ENCODE results near the gene NPHP4. TPM values are rescaled to one million over a fixed set of nuclear protein-coding genes. Genes with fewer than 3 reads are reported as not detected.
A peak's percentile ranks its signal among the peaks of the same experiment; 100 is the strongest.

The NPHP4 gene
- total RNA-seq, 1 donor, result 8.0 TPM

- no peak overlapping the region for H2AFZ ChIP-seq (ENCODE audit: low read length)
- H3K27ac ChIP-seq (ENCODE audit: low read depth, low read length), result no peak overlapping the region
- no peak overlapping the region for H3K4me2 ChIP-seq (ENCODE audit: insufficient read depth, low read length)
- no peaks in the 10 kb centered on the region for H4K20me1 ChIP-seq (ENCODE audit: insufficient read depth, low read length)
- H3K27me3 ChIP-seq (ENCODE audit: insufficient read depth, low read length), result no peaks in the 10 kb centered on the region
- no peaks in the 10 kb centered on the region for H3K9me3 ChIP-seq (ENCODE audit: low read depth, low read length)
- TF ChIP-seq, protein P1, sequence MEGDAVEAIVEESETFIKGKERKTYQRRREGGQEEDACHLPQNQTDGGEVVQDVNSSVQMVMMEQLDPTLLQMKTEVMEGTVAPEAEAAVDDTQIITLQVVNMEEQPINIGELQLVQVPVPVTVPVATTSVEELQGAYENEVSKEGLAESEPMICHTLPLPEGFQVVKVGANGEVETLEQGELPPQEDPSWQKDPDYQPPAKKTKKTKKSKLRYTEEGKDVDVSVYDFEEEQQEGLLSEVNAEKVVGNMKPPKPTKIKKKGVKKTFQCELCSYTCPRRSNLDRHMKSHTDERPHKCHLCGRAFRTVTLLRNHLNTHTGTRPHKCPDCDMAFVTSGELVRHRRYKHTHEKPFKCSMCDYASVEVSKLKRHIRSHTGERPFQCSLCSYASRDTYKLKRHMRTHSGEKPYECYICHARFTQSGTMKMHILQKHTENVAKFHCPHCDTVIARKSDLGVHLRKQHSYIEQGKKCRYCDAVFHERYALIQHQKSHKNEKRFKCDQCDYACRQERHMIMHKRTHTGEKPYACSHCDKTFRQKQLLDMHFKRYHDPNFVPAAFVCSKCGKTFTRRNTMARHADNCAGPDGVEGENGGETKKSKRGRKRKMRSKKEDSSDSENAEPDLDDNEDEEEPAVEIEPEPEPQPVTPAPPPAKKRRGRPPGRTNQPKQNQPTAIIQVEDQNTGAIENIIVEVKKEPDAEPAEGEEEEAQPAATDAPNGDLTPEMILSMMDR (IDR thresholded peaks at IDR 0.05; ENCODE audit: extremely low read depth, low read depth, low read length), result no peak
- H3K4me1 ChIP-seq (ENCODE audit: insufficient read depth, low read length), result no peaks in the 10 kb centered on the region
- H3K4me3 ChIP-seq (ENCODE audit: insufficient read depth, low read length), result no peak overlapping the region
- H3K79me2 ChIP-seq (ENCODE audit: insufficient read depth, low read length), result no peaks in the 10 kb centered on the region
- H3K36me3 ChIP-seq (ENCODE audit: insufficient read depth, low read length), result peaks cover 5% of the 10 kb centered on the region
- peak; percentile 27 for DNase-seq (ENCODE audit: insufficient read length, low spot score, missing footprints)
These were observed 84.3 kb downstream of the NPHP4 start for GRCh38 chr1:5907966-5908365.

DNA sequence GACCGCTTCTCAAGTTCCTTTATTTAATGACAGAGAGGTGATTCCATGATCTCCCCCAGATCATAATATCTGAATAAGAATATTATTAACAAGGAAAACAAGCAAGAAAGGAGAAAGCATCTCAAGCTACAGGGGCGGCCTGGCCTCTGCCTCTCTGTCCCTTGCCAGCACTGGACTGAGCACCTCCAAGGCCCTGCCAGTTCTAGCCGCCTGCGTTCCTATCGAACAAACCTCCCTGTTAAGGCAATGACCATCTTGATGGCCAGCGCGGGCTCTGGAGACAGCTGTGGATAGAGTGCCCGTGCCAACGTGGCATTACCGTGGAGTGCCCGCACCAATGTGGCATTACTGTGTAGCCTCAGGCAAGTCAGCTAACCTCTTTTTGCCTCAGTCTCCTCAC lies 84.8 kb downstream of the NPHP4 start:
- Histone ChIP-seq H3K4me3 (ENCODE audit: insufficient read depth, low read length) (no peak overlapping the region), H3K79me2 (ENCODE audit: insufficient read depth, low read length) (no peaks in the 10 kb centered on the region), H3K27ac (ENCODE audit: low read depth, low read length) (no peak overlapping the region), H3K36me3 (ENCODE audit: insufficient read depth, low read length) (peaks cover 5% of the 10 kb centered on the region), H3K27me3 (ENCODE audit: insufficient read depth, low read length) (no peaks in the 10 kb centered on the region), H3K4me1 (ENCODE audit: insufficient read depth, low read length) (no peaks in the 10 kb centered on the region), H2AFZ (ENCODE audit: low read length) (no peak overlapping the region), H4K20me1 (ENCODE audit: insufficient read depth, low read length) (peaks cover under 1% of the 10 kb centered on the region), H3K9me3 (ENCODE audit: low read depth, low read length) (no peaks in the 10 kb centered on the region), H3K4me2 (ENCODE audit: insufficient read depth, low read length) (no peak overlapping the region)
- TF ChIP-seq, protein P1 (IDR thresholded peaks at IDR 0.05; ENCODE audit: extremely low read depth, low read depth, low read length), result no peak
- DNase-seq (ENCODE audit: insufficient read length, low spot score, missing footprints), result peak; percentile 45

DNA sequence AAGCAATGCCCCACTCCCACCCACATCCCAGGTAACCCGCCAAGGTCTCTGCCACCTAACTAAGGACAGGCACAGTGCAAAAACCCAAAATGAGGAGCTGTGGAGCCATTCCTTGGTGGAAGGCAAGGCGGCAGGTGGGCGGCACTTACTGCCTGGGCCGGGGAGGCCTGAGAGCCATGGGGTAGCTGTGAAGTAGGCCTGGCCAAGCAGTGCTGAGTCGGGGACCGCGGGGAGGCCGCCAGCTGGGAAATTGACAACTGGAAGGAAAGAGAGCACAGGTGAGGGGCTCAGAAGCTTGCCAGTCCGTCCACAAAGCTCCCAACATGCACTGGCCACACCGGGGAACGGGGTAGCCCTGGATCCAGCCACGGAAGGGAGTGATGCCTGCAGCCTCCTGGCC lies 85.3 kb downstream of the NPHP4 start:
- H3K9me3 ChIP-seq (ENCODE audit: low read depth, low read length), result no peaks in the 10 kb centered on the region
- H3K27ac ChIP-seq (ENCODE audit: low read depth, low read length), result no peak overlapping the region
- DNase-seq (ENCODE audit: insufficient read length, low spot score, missing footprints), result peak; percentile 83
- H3K79me2 ChIP-seq (ENCODE audit: insufficient read depth, low read length), result no peaks in the 10 kb centered on the region
- H3K27me3 ChIP-seq (ENCODE audit: insufficient read depth, low read length), result no peaks in the 10 kb centered on the region
- H3K4me2 ChIP-seq (ENCODE audit: insufficient read depth, low read length), result no peak overlapping the region
- TF ChIP-seq, protein P1 (IDR thresholded peaks at IDR 0.05; ENCODE audit: extremely low read depth, low read depth, low read length), result no peak
- H3K4me3 ChIP-seq (ENCODE audit: insufficient read depth, low read length), result no peak overlapping the region
- peaks cover 2% of the 10 kb centered on the region for H4K20me1 ChIP-seq (ENCODE audit: insufficient read depth, low read length)
- H3K4me1 ChIP-seq (ENCODE audit: insufficient read depth, low read length), result no peaks in the 10 kb centered on the region
- H2AFZ ChIP-seq (ENCODE audit: low read length), result no peak overlapping the region
- H3K36me3 ChIP-seq (ENCODE audit: insufficient read depth, low read length), result peaks cover 5% of the 10 kb centered on the region

DNA sequence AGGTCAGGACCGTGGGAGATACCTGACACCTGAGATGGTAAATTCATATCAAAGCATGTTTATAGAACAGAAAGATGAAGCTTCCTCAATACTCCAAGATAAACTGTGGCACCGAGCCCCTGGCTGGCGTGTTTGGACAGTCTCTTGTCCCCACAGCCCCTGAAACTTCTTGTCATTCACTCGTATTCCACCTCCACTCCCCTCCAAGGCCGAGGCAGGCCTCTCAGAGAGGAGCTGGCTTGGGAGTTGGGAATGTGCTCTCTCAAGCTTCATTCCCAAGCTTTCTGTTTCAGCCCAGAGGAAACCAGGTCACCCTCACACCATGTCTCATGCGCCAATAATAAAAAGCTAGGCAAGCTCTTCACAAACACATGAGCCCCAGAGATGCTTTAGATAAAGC lies 86.1 kb downstream of the NPHP4 start:
- H4K20me1 ChIP-seq (ENCODE audit: insufficient read depth, low read length), result peaks cover 2% of the 10 kb centered on the region
- peaks cover 5% of the 10 kb centered on the region for H3K36me3 ChIP-seq (ENCODE audit: insufficient read depth, low read length)
- DNase-seq (ENCODE audit: insufficient read length, low spot score, missing footprints), result peak; percentile 57
- no peak overlapping the region for H3K4me2 ChIP-seq (ENCODE audit: insufficient read depth, low read length)
- no peak overlapping the region for H3K27ac ChIP-seq (ENCODE audit: low read depth, low read length)
- TF ChIP-seq, protein P1 (IDR thresholded peaks at IDR 0.05; ENCODE audit: extremely low read depth, low read depth, low read length), result no peak
- no peaks in the 10 kb centered on the region for H3K9me3 ChIP-seq (ENCODE audit: low read depth, low read length)
- no peak overlapping the region for H2AFZ ChIP-seq (ENCODE audit: low read length)
- no peaks in the 10 kb centered on the region for H3K4me1 ChIP-seq (ENCODE audit: insufficient read depth, low read length)
- no peaks in the 10 kb centered on the region for H3K27me3 ChIP-seq (ENCODE audit: insufficient read depth, low read length)
- no peak overlapping the region for H3K4me3 ChIP-seq (ENCODE audit: insufficient read depth, low read length)
- H3K79me2 ChIP-seq (ENCODE audit: insufficient read depth, low read length), result no peaks in the 10 kb centered on the region
